Measurements from ENCODE around the gene RXFP2. TPM values are rescaled to one million over a fixed set of nuclear protein-coding genes. Genes with fewer than 3 reads are reported as not detected.

Gene RXFP2
- total and polyA plus RNA-seq, 12 donors = 0.04 to 0.55 (median 0.37) TPM; not detected in 4

DNA sequence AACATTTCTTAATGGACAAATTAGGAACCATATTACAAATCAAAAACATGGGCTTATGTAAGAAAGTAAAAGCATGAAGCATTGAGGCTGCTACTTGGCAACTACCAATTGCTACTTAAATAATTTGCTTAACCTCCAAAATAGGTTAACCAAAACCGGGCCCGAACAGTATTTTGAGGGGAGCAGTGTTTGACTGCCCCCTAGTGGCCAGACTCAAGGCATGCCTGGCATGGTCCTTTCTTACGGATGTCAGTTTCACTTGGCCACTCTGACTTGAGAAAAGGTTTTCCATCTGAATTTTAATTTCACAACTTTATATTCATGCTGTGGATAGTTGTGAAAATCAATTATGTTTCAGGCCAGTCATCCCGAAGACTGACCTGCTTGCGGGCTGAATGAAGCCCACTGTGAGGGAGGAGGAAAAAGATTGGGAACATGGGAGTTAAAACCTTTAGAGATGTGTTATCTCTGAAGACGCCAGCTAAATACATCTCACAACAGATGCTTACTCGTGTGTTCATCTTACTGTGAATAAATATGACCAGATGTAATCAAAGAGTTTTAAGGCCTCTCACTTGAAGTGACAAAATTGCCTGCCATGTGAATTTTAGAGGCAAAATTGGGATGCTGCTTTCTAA is 2.9 kb downstream of the RXFP2 start:
- intact Hi-C loops (cut with DNase I) = no loop called here
- WGBS, 4 donors = 3 to 9% (median 9%) methylated on average over 7 of the region's 7 CpGs

GRCh38 chr13:31747291-31747690 is 8.0 kb downstream of the RXFP2 start:
- WGBS, 4 donors = 77 to 83% (median 81%) methylated on average over 3 of the region's 3 CpGs

More for the DNA sequence above, 2.9 kb downstream of the RXFP2 start:
- Histone ChIP-seq H3K27ac (no peak overlapping the region), H3K36me3 (replicated peaks in 1 of 2) (no peaks in the 10 kb centered on the region), H3K4me1 (replicated peaks in 1 of 2) (no peaks in the 10 kb centered on the region), H3K4me3 (no peak overlapping the region), H3K27me3 (peaks cover 5% of the 10 kb centered on the region), H3K9me3 (replicated peaks in 1 of 3) (no peaks in the 10 kb centered on the region)
- DNase-seq = peak; percentile 54 to 78 (median 57)
- TF ChIP-seq, protein P1, sequence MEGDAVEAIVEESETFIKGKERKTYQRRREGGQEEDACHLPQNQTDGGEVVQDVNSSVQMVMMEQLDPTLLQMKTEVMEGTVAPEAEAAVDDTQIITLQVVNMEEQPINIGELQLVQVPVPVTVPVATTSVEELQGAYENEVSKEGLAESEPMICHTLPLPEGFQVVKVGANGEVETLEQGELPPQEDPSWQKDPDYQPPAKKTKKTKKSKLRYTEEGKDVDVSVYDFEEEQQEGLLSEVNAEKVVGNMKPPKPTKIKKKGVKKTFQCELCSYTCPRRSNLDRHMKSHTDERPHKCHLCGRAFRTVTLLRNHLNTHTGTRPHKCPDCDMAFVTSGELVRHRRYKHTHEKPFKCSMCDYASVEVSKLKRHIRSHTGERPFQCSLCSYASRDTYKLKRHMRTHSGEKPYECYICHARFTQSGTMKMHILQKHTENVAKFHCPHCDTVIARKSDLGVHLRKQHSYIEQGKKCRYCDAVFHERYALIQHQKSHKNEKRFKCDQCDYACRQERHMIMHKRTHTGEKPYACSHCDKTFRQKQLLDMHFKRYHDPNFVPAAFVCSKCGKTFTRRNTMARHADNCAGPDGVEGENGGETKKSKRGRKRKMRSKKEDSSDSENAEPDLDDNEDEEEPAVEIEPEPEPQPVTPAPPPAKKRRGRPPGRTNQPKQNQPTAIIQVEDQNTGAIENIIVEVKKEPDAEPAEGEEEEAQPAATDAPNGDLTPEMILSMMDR (IDR thresholded peaks at IDR 0.05) = peak; percentile 75 to 99 (median 82)
- TF ChIP-seq POLR2A (IDR thresholded peaks at IDR 0.05) = no peak

GRCh38 chr13:31747966-31748365 is 8.6 kb downstream of the RXFP2 start:
- intact Hi-C loops (cut with DNase I) = no loop called here
- 60 to 73% (median 66%) methylated on average over 2 of the region's 2 CpGs for WGBS, 4 donors
- H3K27me3 ChIP-seq = no peaks in the 10 kb centered on the region
- DNase-seq = no peak
- H3K9me3 ChIP-seq (replicated peaks in 1 of 3) = no peaks in the 10 kb centered on the region
- no peak overlapping the region for H3K27ac ChIP-seq
- H3K36me3 ChIP-seq (replicated peaks in 1 of 2) = no peaks in the 10 kb centered on the region
- no peak for TF ChIP-seq POLR2A (IDR thresholded peaks at IDR 0.05)
- TF ChIP-seq, protein P1 (IDR thresholded peaks at IDR 0.05) = no peak
- H3K4me1 ChIP-seq (replicated peaks in 1 of 2) = no peaks in the 10 kb centered on the region
- H3K4me3 ChIP-seq = no peak overlapping the region

More at GRCh38 chr13:31747291-31747690, 8.0 kb downstream of the RXFP2 start:
- no peak overlapping the region for H3K4me3 ChIP-seq
- intact Hi-C loops (cut with DNase I) = no loop called here
- TF ChIP-seq, protein P1 (IDR thresholded peaks at IDR 0.05) = no peak
- no peak for TF ChIP-seq POLR2A (IDR thresholded peaks at IDR 0.05)
- H3K4me1 ChIP-seq (replicated peaks in 1 of 2) = no peaks in the 10 kb centered on the region
- no peaks in the 10 kb centered on the region for H3K9me3 ChIP-seq (replicated peaks in 1 of 3)
- no peaks in the 10 kb centered on the region for H3K36me3 ChIP-seq (replicated peaks in 1 of 2)
- no peaks in the 10 kb centered on the region for H3K27me3 ChIP-seq
- no peak for DNase-seq
- H3K27ac ChIP-seq = no peak overlapping the region

- intact Hi-C loops (cut with DNase I) = no loop called here
- TF ChIP-seq, protein P1 (IDR thresholded peaks at IDR 0.05) = no peak
- no peak for TF ChIP-seq POLR2A (IDR thresholded peaks at IDR 0.05)
- Histone ChIP-seq H3K4me1 (replicated peaks in 1 of 2) (no peaks in the 10 kb centered on the region), H3K27me3 (no peaks in the 10 kb centered on the region), H3K4me3 (no peak overlapping the region), H3K36me3 (replicated peaks in 1 of 2) (no peaks in the 10 kb centered on the region), H3K9me3 (replicated peaks in 1 of 3) (no peaks in the 10 kb centered on the region), H3K27ac (no peak overlapping the region)
- WGBS, 4 donors = 61 to 73% (median 66%) methylated on average over 4 of the region's 4 CpGs
- DNase-seq = no peak
Observed at GRCh38 chr13:31749929-31750328, 10.6 kb downstream of the RXFP2 start.
